Tibial artery (tissue), 4 donors: ENCODE data around the gene FOXK1.

Source experiments
- DNase-seq, 2 donors: peaks; one replicate each; pipeline ENCODE4 v3.0.0-alpha.2; 2019
- H3K27ac ChIP-seq, 2 donors: fragments of 200-600 bp; sonication (generic) in 1 of 2; 1 replicate in 1 of 2; 2 replicates in 1 of 2; pipeline ENCODE4 v1.5.1; 2018 to 2019; ENCODE audit warnings: mild to moderate bottlenecking in 1 of 2
- H3K27me3 ChIP-seq, 2 donors: fragments of 200-600 bp; sonication (generic) in 1 of 2; one replicate each; pipeline versions ENCODE4 v1.5.1 to v1.6.0; 2016 to 2019
- H3K36me3 ChIP-seq, 3 donors: fragments of 200-600 bp; sonication (generic) in 2 of 3; one replicate each; pipeline ENCODE4 v1.5.1; 2016 to 2019; ENCODE audit warnings: mild to moderate bottlenecking in 2 of 3
- H3K4me1 ChIP-seq, 4 donors: fragments of 200-600 bp; sonication (generic) in 2 of 4; 1 replicate in 3 of 4; 2 replicates in 1 of 4; pipeline ENCODE4 v1.5.1; 2016 to 2019
- H3K4me3 ChIP-seq, 2 donors: fragments of 200-600 bp; sonication (generic) in 1 of 2; 1 replicate in 1 of 2; 2 replicates in 1 of 2; pipeline ENCODE4 v1.5.1; 2018 to 2019; ENCODE audit warnings: mild to moderate bottlenecking in 2 of 2
- H3K9me3 ChIP-seq, 3 donors: fragments of 200-600 bp; sonication (generic) in 1 of 3; one replicate each; pipeline ENCODE4 v1.5.1; 2016 to 2019
- intact Hi-C: fragments of 100-400 bp; cut with DNase I; formaldehyde crosslinking; loops from one replicate; pipeline ENCODE4 v1.15.0; 2023; ENCODE audit warnings: low total_unique reads
- TF ChIP-seq, protein P1 (sequence below), 2 experiments: fragments of 200-600 bp in 1 of 2; fragments of 450-650 bp in 1 of 2; IDR thresholded peaks; one replicate each; pipeline ENCODE4 v1.5.1; 2017 to 2019; ENCODE audit warnings: antibody characterized with exemption in 2 of 2, mild to moderate bottlenecking in 1 of 2, moderate library complexity in 1 of 2

FOXK1 gene

DNA sequence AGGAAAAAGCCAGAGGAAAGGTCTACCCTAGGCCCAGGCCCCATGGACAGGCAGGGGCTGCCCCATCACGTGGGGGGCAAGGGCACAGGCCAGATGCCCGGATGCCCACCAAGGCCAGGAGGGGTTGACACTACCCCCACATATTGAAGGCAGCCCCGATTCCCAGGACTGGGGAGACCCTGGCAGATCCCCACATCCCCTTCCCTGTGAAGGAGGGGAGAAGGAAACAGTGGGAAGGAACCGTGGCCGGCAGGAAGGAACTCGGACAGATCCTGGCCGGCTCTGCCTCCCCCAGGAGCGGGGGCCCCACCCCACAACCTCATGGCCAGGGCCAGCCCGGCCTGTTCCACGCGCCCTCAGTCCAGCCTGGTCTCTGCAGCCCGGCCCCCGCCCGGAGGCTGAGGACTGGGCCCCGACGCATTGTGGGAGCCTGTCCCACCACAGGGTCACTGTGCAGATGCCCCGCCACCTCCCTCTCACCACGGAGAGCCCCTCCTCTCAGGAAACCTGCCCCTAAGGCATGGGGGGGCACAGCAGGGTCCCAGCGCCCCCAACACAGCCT, 138.4 kb downstream of the FOXK1 start:
- Histone ChIP-seq H3K27ac (no peak overlapping the region), H3K9me3 (no peaks in the 10 kb centered on the region), H3K36me3 (peaks cover 0 to under 1% (median 0%) of the 10 kb centered on the region in 3 donors), H3K27me3 (peaks cover 0 to 2% of the 10 kb centered on the region in 2 donors), H3K4me3 (no peak overlapping the region), H3K4me1 (peaks cover 0 to 20% (median 14%) of the 10 kb centered on the region in 4 donors)
- TF ChIP-seq, protein P1, sequence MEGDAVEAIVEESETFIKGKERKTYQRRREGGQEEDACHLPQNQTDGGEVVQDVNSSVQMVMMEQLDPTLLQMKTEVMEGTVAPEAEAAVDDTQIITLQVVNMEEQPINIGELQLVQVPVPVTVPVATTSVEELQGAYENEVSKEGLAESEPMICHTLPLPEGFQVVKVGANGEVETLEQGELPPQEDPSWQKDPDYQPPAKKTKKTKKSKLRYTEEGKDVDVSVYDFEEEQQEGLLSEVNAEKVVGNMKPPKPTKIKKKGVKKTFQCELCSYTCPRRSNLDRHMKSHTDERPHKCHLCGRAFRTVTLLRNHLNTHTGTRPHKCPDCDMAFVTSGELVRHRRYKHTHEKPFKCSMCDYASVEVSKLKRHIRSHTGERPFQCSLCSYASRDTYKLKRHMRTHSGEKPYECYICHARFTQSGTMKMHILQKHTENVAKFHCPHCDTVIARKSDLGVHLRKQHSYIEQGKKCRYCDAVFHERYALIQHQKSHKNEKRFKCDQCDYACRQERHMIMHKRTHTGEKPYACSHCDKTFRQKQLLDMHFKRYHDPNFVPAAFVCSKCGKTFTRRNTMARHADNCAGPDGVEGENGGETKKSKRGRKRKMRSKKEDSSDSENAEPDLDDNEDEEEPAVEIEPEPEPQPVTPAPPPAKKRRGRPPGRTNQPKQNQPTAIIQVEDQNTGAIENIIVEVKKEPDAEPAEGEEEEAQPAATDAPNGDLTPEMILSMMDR (IDR thresholded peaks at IDR 0.05), result no peak
- intact Hi-C loops, result no loop called here
- DNase-seq, result no peak
